ENCODE data around the gene FUT2. TPM values are rescaled to one million over a fixed set of nuclear protein-coding genes. Genes with fewer than 3 reads are reported as not detected.
"Not testable (repeated sequence)": the region's sequence is repeated elsewhere in the genome, so short reads cannot be mapped to it uniquely, and the experiment has no call there.

FUT2 gene
- 0.25 TPM for polyA plus RNA-seq (2013, experiment 1 of 2; ENCODE audit: insufficient read length)
- polyA plus RNA-seq (2013, experiment 2 of 2; ENCODE audit: insufficient read length): 0.46 TPM

- DNase-seq: no peak
Observed at GRCh38 chr19:48695743-48696352, at the start of gene FUT2. Gene FUT2 (plus strand): TSS chr19:48695971. CDS start chr19:48702957, 6,986 bp downstream.

GRCh38 chr19:48646001-48646721 lies 49.6 kb upstream of the FUT2 start, which contains the start of gene CA11:
Gene CA11 (minus strand): TSS chr19:48646187. CDS start chr19:48645632, 555 bp downstream.
- DNase-seq: peak; percentile 80

- no peak for DNase-seq
Observed at GRCh38 chr19:48646722-48647216, 49.0 kb upstream of the FUT2 start.

GRCh38 chr19:48648134-48648533 lies 47.6 kb upstream of the FUT2 start:
- no peak for DNase-seq

- no peak for DNase-seq
Observed at GRCh38 chr19:48650974-48651682, 44.6 kb upstream of the FUT2 start.

GRCh38 chr19:48651683-48652048 lies 44.1 kb upstream of the FUT2 start:
- no peak for DNase-seq

- DNase-seq: no peak
Observed at GRCh38 chr19:48654299-48655059, 41.3 kb upstream of the FUT2 start.

- peak; percentile 86 for DNase-seq
Observed at GRCh38 chr19:48656840-48657474, 38.8 kb upstream of the FUT2 start.

GRCh38 chr19:48657828-48658227 lies 37.9 kb upstream of the FUT2 start:
- DNase-seq: not testable (repeated sequence)

- no peak for DNase-seq
Observed at GRCh38 chr19:48658483-48658882, 37.3 kb upstream of the FUT2 start.

- no peak for DNase-seq
Observed at GRCh38 chr19:48659768-48660167, 36.0 kb upstream of the FUT2 start.

GRCh38 chr19:48660852-48661710 lies 34.7 kb upstream of the FUT2 start:
- DNase-seq: peak; percentile 89

GRCh38 chr19:48661711-48662090 lies 34.1 kb upstream of the FUT2 start:
- no peak for DNase-seq

- peak; percentile 20 for DNase-seq
Observed at GRCh38 chr19:48663667-48664066, 32.1 kb upstream of the FUT2 start.

- no peak for DNase-seq
Observed at GRCh38 chr19:48664476-48664875, 31.3 kb upstream of the FUT2 start.

- no peak for DNase-seq
Observed at GRCh38 chr19:48665786-48666185, 30.0 kb upstream of the FUT2 start.

- DNase-seq: no peak
Observed at GRCh38 chr19:48668332-48668731, 27.4 kb upstream of the FUT2 start.

GRCh38 chr19:48668761-48669160 lies 27.0 kb upstream of the FUT2 start:
- DNase-seq: no peak

- no peak for DNase-seq
Observed at GRCh38 chr19:48669903-48670668, 25.7 kb upstream of the FUT2 start.
